Activated naive CD4-positive, alpha-beta T cell treated with anti-CD3 and anti-CD28 coated beads for 36 hours (primary cell): ENCODE data around the gene PROZ. TPM values are rescaled to one million over a fixed set of nuclear protein-coding genes. Genes with fewer than 3 reads are reported as not detected.

Experiments
- CTCF ChIA-PET: fragments of 350-600 bp; sonication (Branson Sonifier 250); formaldehyde crosslinking; loops from one replicate; lab custom pipeline; 2021; ENCODE audit warnings: antibody characterized with exemption; lab: Charles Lee
- DNase-seq: peaks from one replicate; pipeline ENCODE4 v3.0.0-alpha.2; 2020
- H3K27ac Mint-ChIP-seq: one replicate; pipeline ENCODE4 v1.8.0; 2021; ENCODE audit warnings: mild to moderate bottlenecking, mixed read lengths
- H3K27me3 Mint-ChIP-seq: one replicate; pipeline ENCODE4 v1.8.0; 2021; ENCODE audit warnings: low read depth, mixed read lengths
- H3K36me3 Mint-ChIP-seq: one replicate; pipeline ENCODE4 v1.8.0; 2021; ENCODE audit warnings: low read depth, mixed read lengths
- H3K4me1 Mint-ChIP-seq: one replicate; pipeline ENCODE4 v1.8.0; 2021; ENCODE audit warnings: low read depth, mixed read lengths
- H3K4me3 Mint-ChIP-seq: one replicate; pipeline ENCODE4 v1.8.0; 2021; ENCODE audit warnings: mild to moderate bottlenecking, moderate library complexity, mixed read lengths
- H3K9me3 Mint-ChIP-seq: one replicate; pipeline ENCODE4 v1.8.0; 2021; ENCODE audit warnings: mixed read lengths
- intact Hi-C: fragments of 100-400 bp; cut with micrococcal nuclease; formaldehyde crosslinking; loops from one replicate; pipeline ENCODE4 v1.15.1; 2023
- total RNA-seq, 2 experiments: library from RNA; stranded (reverse); gene quantifications; one replicate each; pipeline ENCODE4 v1.2.3, GENCODE V29; 2021

Gene PROZ
- total RNA-seq, 2 experiments from 2014 or later, result not detected

DNA sequence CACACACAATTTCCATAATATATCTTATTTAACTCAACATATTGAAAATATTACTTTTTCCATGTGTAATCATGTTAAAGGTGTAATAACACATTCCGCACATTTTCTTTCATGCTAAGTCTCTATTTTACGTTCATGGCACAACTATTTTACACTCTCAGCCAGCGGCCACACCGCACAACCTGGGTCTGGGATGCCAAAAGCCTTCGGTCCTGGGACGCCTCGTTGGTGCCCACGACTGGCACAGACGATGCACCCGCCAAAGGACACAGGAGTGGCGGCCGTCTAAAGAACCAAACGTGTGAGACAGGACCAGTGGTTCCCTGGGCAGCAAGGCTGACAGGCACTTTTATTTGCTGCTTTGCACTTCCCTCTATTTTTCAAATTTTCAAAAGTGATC, 10.0 kb upstream of the PROZ start:
- DNase-seq, result no peak
- Mint-ChIP-seq H3K27me3 (peaks cover 4% of the 10 kb centered on the region), H3K4me3 (no peak overlapping the region), H3K9me3 (peaks cover 6% of the 10 kb centered on the region), H3K27ac (no peak overlapping the region), H3K4me1 (peaks cover 22% of the 10 kb centered on the region), H3K36me3 (peaks cover 1% of the 10 kb centered on the region)
- intact Hi-C loops, result no loop called here
- CTCF ChIA-PET, result interaction anchor here (0.6 kb wide), 1 partner anchor 247 kb away, joined by 3 read pairs; no protein-coding TSS in a partner anchor

DNA sequence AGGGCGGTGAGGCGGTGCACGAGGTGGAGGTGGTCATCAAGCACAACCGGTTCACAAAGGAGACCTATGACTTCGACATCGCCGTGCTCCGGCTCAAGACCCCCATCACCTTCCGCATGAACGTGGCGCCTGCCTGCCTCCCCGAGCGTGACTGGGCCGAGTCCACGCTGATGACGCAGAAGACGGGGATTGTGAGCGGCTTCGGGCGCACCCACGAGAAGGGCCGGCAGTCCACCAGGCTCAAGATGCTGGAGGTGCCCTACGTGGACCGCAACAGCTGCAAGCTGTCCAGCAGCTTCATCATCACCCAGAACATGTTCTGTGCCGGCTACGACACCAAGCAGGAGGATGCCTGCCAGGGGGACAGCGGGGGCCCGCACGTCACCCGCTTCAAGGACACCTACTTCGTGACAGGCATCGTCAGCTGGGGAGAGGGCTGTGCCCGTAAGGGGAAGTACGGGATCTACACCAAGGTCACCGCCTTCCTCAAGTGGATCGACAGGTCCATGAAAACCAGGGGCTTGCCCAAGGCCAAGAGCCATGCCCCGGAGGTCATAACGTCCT, 9.4 kb upstream of the PROZ start:
- CTCF ChIA-PET, result no interaction called here
- H3K27ac Mint-ChIP-seq, result no peak overlapping the region
- H3K9me3 Mint-ChIP-seq, result peaks cover 6% of the 10 kb centered on the region
- H3K4me1 Mint-ChIP-seq, result peaks cover 26% of the 10 kb centered on the region
- H3K4me3 Mint-ChIP-seq, result no peak overlapping the region
- peaks cover 1% of the 10 kb centered on the region for H3K36me3 Mint-ChIP-seq
- peaks cover 4% of the 10 kb centered on the region for H3K27me3 Mint-ChIP-seq
- intact Hi-C loops, result no loop called here
- no peak for DNase-seq

DNA sequence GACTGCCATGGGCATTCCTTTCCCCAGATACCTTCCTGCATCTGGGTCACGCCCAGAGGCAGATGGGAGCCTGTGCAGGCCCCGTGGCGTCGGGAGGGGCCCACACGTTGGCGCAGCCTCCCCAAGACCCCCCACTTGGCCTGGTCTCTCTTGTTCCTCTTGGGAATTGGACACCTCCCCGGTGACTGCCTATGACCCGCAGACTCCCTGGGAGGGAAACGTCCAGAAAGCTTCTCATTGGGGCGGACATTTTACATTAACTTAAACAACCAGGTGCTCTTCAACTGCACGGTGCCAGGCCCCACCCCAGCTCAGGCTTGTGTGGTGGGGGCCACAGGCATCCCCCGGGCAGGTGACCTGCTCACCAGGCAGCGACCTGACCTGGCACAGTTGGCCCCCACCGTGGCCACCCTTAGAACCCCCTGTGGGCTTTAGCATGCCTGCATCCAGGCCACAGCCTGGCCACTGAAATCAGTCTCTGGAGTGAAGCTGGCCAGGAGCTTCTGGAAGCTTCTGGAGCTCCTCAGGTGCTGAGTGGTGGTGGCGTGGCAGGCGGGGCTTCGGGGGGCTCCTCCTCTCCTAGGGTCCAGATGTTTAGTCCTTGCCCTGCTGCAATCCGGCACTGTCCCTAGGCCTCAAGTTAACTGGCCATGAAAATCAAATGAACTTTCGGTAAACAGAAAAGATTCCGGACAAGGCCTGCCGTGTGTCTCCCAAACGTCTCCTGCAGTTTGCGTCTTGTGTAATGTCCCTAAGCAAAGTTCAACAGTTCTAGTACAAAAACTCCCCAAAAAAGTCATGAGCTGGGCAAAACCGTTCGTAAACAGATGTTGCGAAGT, 8.5 kb upstream of the PROZ start:
- intact Hi-C loops, result loop anchor here (5.0 kb wide), 2 partner anchors 38 to 147 kb away; partner anchors contain the start of gene LAMP1
- CTCF ChIA-PET, result no interaction called here
- peaks cover 1% of the 10 kb centered on the region for H3K36me3 Mint-ChIP-seq

DNA sequence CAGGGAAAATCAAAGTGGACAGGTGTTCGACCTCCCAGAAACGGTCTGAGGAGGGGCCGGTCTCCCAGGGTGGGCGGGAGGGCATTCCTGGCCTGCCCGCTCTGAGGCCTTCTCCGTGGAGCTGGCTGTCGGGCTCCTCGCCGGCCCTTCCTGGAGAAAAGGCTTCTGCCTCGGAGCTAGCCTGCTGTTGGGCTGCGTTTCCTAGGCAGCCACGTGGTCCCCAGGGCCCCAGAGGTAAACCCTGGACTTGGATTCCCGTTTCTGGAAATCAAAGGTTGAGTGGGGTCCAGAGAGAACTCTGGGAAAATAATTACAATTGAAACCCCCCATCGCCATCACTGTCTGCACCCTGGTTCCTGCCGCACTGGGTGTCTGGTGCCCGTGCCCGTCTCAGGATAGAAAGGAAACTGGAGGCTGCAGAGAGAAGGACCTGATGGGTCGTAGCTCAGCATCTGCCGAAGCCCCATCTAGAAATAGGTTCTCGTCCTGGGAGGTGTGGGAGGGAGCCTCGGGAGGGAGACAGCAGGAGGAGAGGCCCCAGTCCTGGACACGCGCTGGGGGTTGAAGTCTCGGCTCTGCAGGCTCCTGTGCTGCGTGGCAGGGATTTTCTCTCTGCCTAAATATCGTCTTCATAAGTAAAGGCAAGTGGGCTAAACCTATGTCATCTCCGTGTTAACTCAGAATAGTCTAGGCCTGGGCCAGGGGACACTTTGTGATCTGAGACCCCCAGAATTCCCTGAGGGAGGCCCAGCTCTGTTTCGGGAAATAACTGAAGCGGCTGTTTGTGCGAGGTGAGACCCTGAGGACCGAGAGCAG, 7.7 kb upstream of the PROZ start:
- Mint-ChIP-seq H3K36me3 (peaks cover 1% of the 10 kb centered on the region), H3K4me3 (no peak overlapping the region), H3K27ac (no peak overlapping the region), H3K9me3 (peaks cover 11% of the 10 kb centered on the region), H3K4me1 (peaks cover 20% of the 10 kb centered on the region), H3K27me3 (peaks cover 4% of the 10 kb centered on the region)
- intact Hi-C loops, result loop anchor here (5.0 kb wide), 2 partner anchors 38 to 147 kb away; partner anchors contain the start of gene LAMP1
- no peak for DNase-seq
- CTCF ChIA-PET, result interaction anchor here (0.6 kb wide), 1 partner anchor 11 kb away, joined by 9 read pairs; no protein-coding TSS in a partner anchor

More for the DNA sequence above, 8.5 kb upstream of the PROZ start:
- H3K27ac Mint-ChIP-seq, result no peak overlapping the region
- H3K27me3 Mint-ChIP-seq, result peaks cover 4% of the 10 kb centered on the region
- no peak overlapping the region for H3K4me3 Mint-ChIP-seq
- H3K9me3 Mint-ChIP-seq, result peaks cover 7% of the 10 kb centered on the region
- H3K4me1 Mint-ChIP-seq, result peaks cover 26% of the 10 kb centered on the region
- DNase-seq, result no peak

DNA sequence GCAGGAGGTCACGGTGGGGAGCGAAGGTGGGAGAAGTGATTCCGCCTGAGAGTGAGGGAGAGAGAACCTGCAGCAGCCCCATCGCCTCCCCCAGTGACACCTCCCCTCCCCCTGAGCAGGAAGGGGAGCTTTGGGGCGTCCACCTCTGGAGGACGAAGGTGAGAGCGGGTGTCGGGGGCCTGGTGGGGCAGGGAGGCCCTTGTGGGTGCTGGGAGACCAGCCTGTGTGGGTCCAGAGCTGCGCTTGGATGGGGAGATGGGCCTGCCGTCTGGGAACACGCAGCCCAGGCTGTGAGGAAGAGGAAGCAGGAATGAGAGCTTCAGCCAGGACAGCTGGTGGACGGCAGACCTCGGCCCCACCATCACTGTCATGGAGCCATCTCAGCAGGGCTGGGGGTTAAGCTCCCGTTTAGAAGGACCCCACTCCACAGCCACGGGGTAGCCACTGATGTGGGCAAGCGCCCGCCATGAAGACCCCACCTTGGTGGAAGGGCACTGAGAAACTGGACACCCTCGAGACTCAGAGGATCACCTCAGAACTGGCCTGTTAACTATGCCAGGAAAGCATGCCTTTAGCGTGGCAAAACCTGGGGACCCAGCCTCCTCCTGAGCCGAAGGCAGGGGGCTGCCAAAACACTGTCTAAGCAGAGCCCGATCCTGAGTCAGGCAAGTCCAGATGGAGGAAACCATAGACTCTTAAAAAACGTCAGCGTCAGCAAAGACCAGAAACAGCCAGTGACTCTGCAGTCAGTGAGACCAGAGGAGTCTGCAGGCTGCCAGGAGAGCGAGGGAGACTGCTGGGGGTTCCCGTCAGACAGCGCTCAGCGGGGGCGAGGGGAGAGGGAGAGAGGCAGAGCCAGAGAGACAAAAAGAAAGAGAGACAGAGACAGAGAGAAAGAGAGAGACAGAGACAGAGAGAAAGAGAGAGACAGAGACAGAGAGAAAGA, 6.4 kb upstream of the PROZ start:
- peak; percentile 43 for DNase-seq
- intact Hi-C loops, result loop anchor here (1.0 to 5.0 kb wide), 4 partner anchors 40 to 339 kb away; partner anchors contain the start of genes DCUN1D2, LAMP1 and PCID2
- Mint-ChIP-seq H3K27ac (no peak overlapping the region), H3K4me3 (peak overlapping the region; percentile 74), H3K4me1 (peaks cover 17% of the 10 kb centered on the region), H3K27me3 (peaks cover 4% of the 10 kb centered on the region), H3K9me3 (peaks cover 9% of the 10 kb centered on the region), H3K36me3 (peaks cover 1% of the 10 kb centered on the region)
- CTCF ChIA-PET, result no interaction called here

DNA sequence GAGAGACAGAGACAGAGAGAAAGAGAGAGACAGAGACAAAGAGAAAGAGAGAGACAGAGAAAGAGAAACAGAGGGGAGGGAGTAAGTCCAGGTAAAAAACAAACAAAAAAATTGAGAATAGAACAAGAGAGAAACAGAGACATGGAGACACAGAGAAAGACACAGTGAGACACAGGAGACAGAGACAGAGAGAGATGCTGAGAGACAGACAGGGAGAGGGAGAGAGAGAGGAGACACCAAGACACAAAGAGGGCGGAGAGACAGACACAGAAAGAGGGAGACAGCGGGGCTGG, 5.8 kb upstream of the PROZ start:
- DNase-seq, result no peak
- peak overlapping the region; percentile 74 for H3K4me3 Mint-ChIP-seq
- CTCF ChIA-PET, result no interaction called here
- intact Hi-C loops, result loop anchor here (1.0 to 5.0 kb wide), 4 partner anchors 40 to 338 kb away; partner anchors contain the start of genes DCUN1D2, LAMP1 and PCID2
- peaks cover 17% of the 10 kb centered on the region for H3K4me1 Mint-ChIP-seq
- H3K9me3 Mint-ChIP-seq, result peaks cover 9% of the 10 kb centered on the region
- H3K27me3 Mint-ChIP-seq, result peaks cover 4% of the 10 kb centered on the region
- peaks cover 1% of the 10 kb centered on the region for H3K36me3 Mint-ChIP-seq
- no peak overlapping the region for H3K27ac Mint-ChIP-seq

DNA sequence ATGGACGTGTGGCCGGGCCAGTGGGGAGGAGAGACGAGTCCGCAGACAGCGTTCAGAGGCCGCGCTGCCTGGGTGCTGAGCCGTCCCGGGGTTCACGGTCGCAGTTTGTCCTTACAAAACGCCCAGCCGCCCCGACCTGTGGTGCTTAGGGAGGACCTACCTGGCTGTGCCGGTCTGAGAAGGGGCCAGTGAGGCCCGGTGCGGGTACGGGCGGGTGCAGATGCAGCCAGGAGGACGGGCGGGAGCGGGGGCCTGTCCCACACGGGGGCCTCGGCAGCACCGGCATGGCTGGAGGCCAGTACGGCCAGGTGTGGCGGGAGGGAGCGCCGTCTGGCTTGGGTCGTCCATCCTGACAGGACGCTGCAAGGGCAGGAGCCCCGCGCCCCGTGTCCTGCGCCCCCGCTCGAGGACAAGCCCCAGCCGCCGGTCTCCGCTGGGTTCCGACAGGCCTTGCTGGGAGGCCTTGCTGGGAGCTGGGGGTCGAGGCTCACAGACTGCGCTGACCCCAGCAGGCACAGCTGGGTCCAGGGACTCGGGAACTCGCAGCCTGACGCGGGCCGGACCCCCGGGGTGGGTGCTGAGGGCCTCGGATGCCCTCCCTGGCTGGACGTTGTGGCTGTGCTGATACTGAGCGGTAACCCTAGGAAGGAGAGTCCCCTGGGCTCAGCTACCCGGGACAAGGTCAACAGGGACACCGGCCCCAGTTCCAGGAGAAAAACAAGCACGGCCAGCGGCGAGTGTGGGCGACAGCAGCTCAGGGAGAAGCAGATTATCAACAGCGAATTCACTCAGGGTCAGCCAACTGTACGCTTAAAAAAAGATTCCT, 5.3 kb upstream of the PROZ start:
- H3K4me1 Mint-ChIP-seq, result peaks cover 17% of the 10 kb centered on the region
- CTCF ChIA-PET, result no interaction called here
- peaks cover 4% of the 10 kb centered on the region for H3K27me3 Mint-ChIP-seq
- intact Hi-C loops, result loop anchor here (1.0 to 5.0 kb wide), 4 partner anchors 41 to 338 kb away; partner anchors contain the start of genes DCUN1D2, LAMP1 and PCID2
- H3K36me3 Mint-ChIP-seq, result peaks cover 1% of the 10 kb centered on the region
- peak overlapping the region; percentile 10 for H3K27ac Mint-ChIP-seq
- H3K4me3 Mint-ChIP-seq, result peak overlapping the region; percentile 74
- DNase-seq, result peak; percentile 20
- H3K9me3 Mint-ChIP-seq, result peaks cover 9% of the 10 kb centered on the region

DNA sequence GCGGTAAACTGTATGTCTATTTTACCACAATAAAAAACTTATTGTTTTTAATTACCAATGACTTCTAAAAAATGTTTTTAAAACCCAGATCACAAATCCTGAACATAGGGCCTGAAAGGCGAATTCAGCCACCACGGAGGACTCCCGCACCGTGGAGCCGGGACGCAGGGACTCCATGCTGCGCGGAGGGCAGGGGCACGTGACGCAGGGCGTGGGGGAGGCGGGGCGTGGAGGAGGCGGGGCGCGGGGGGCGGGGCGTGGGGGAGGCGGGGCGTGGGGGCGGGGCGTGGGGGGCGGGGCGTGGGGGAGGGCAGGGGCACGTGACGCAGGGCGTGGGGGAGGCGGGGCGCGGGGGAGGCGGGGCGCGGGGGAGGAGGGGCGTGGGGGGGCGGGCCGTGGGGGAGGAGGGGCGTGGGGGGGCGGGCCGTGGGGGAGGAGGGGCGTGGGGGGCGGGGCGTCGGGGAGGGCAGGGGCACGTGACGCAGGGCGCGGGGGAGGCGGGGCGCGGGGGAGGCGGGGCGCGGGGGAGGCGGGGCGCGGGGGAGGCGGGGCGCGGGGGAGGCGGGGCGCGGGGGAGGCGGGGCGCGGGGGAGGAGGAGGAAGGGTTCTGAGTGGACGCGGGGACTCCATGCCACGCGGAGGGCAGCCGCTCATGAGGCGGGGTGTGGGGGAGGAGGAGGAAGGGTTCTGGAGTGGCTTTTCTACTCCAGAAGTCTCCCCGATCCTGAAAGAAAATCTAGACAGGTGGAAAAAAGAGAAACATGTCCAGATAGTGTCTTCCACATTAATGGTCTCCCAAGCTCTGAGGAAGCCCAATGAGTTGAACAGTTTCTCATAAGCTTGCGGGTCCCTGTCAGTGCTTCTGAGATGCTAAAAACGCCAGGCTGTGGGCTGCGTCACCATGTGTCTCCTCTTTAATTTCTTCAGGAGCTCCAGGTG, 4.4 kb upstream of the PROZ start:
- peak; percentile 68 for DNase-seq
- peaks cover 9% of the 10 kb centered on the region for H3K9me3 Mint-ChIP-seq
- intact Hi-C loops, result loop anchor here (2.0 to 5.0 kb wide), 3 partner anchors 42 to 337 kb away; partner anchors contain the start of genes DCUN1D2 and LAMP1
- peak overlapping the region; percentile 71 for H3K4me3 Mint-ChIP-seq
- peak overlapping the region; percentile 10 for H3K27ac Mint-ChIP-seq
- peaks cover 4% of the 10 kb centered on the region for H3K27me3 Mint-ChIP-seq
- CTCF ChIA-PET, result interaction anchor here (1.0 kb wide), 1 partner anchor 339 kb away, joined by 3 read pairs; no protein-coding TSS in a partner anchor
- peaks cover 17% of the 10 kb centered on the region for H3K4me1 Mint-ChIP-seq
- H3K36me3 Mint-ChIP-seq, result peaks cover 1% of the 10 kb centered on the region

DNA sequence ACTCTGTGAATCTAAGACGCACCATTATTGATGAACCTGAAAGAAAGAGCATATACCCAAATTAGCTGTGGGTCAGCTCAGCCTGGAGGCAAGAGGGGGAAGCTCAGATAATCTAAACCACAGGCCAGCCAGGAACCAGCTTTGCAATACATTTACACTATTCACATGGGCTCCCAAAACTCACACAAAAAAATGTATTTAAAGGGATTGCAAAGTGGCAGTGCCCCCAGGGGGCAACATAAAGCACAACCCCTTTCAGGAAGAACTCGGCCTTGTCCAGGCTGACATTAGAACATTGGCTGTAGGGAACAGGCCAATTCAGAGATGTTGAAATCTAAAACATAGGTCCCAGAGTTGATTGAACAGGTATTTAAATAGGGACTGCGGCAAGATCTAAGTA, 3.2 kb upstream of the PROZ start:
- H3K9me3 Mint-ChIP-seq, result peaks cover 9% of the 10 kb centered on the region
- CTCF ChIA-PET, result interaction anchor here (1.0 kb wide), 1 partner anchor 338 kb away, joined by 3 read pairs; no protein-coding TSS in a partner anchor
- peaks cover 1% of the 10 kb centered on the region for H3K36me3 Mint-ChIP-seq
- H3K4me3 Mint-ChIP-seq, result no peak overlapping the region
- peaks cover 4% of the 10 kb centered on the region for H3K27me3 Mint-ChIP-seq
- no peak overlapping the region for H3K27ac Mint-ChIP-seq
- no peak for DNase-seq
- intact Hi-C loops, result no loop called here
- H3K4me1 Mint-ChIP-seq, result peaks cover 17% of the 10 kb centered on the region
